ENCODE data around the gene MPPED1.

The MPPED1 gene

GRCh38 chr22:43411040-43411868, 560 bp upstream of the MPPED1 start:
- no peak overlapping the region for H3K4me2 ChIP-seq (ENCODE audit: low read depth, low read length, poor library complexity, severe bottlenecking)
- no peaks in the 10 kb centered on the region for H3K9me3 ChIP-seq (ENCODE audit: insufficient read depth, low read depth, low read length)
- H2AFZ ChIP-seq (ENCODE audit: low read length), result no peak overlapping the region
- no peaks in the 10 kb centered on the region for H3K4me1 ChIP-seq (ENCODE audit: insufficient read depth, low read length, poor library complexity, severe bottlenecking)
- H3K79me2 ChIP-seq (ENCODE audit: insufficient read depth, low read length), result no peaks in the 10 kb centered on the region
- H3F3A ChIP-seq (ENCODE audit: low read depth), result no peaks in the 10 kb centered on the region
- TF ChIP-seq EZH2phosphoT487 (IDR thresholded peaks at IDR 0.05; ENCODE audit: borderline replicate concordance), result no peak
- no peak for TF ChIP-seq CTCF (conservative IDR thresholded peaks at IDR 0.05; ENCODE audit: low read length)
- H3K36me3 ChIP-seq (ENCODE audit: insufficient read depth, low read length), result no peaks in the 10 kb centered on the region
- no peaks in the 10 kb centered on the region for H3K9me2 ChIP-seq (replicated peaks; ENCODE audit: low read depth, low read length)
- no peak overlapping the region for H3K9ac ChIP-seq (ENCODE audit: low read depth, low read length, poor library complexity, severe bottlenecking)
- H3K4me3 ChIP-seq (ENCODE audit: low read length, poor library complexity, severe bottlenecking), result no peak overlapping the region
- H3K27me3 ChIP-seq (ENCODE audit: insufficient read depth, low read length, poor library complexity, severe bottlenecking), result no peaks in the 10 kb centered on the region
- no peaks in the 10 kb centered on the region for H4K20me1 ChIP-seq (ENCODE audit: insufficient read depth, low read length, poor library complexity, severe bottlenecking)

GRCh38 chr22:43412808-43413795, 1.3 kb downstream of the MPPED1 start:
- Histone ChIP-seq H4K20me1 (ENCODE audit: insufficient read depth, low read length, poor library complexity, severe bottlenecking) (no peaks in the 10 kb centered on the region), H3F3A (ENCODE audit: low read depth) (no peaks in the 10 kb centered on the region), H3K4me3 (ENCODE audit: low read length, poor library complexity, severe bottlenecking) (no peak overlapping the region), H3K9ac (ENCODE audit: low read depth, low read length, poor library complexity, severe bottlenecking) (no peak overlapping the region), H3K9me3 (ENCODE audit: insufficient read depth, low read depth, low read length) (no peaks in the 10 kb centered on the region), H3K36me3 (ENCODE audit: insufficient read depth, low read length) (no peaks in the 10 kb centered on the region), H3K4me2 (ENCODE audit: low read depth, low read length, poor library complexity, severe bottlenecking) (no peak overlapping the region), H3K9me2 (replicated peaks; ENCODE audit: low read depth, low read length) (no peaks in the 10 kb centered on the region), H3K4me1 (ENCODE audit: insufficient read depth, low read length, poor library complexity, severe bottlenecking) (no peaks in the 10 kb centered on the region), H2AFZ (ENCODE audit: low read length) (no peak overlapping the region), H3K27me3 (ENCODE audit: insufficient read depth, low read length, poor library complexity, severe bottlenecking) (no peaks in the 10 kb centered on the region), H3K79me2 (ENCODE audit: insufficient read depth, low read length) (no peaks in the 10 kb centered on the region)
- TF ChIP-seq EZH2phosphoT487 (IDR thresholded peaks at IDR 0.05; ENCODE audit: borderline replicate concordance), result no peak
- TF ChIP-seq CTCF (conservative IDR thresholded peaks at IDR 0.05; ENCODE audit: low read length), result no peak

- H3K36me3 ChIP-seq (ENCODE audit: insufficient read depth, low read length), result no peaks in the 10 kb centered on the region
- H3K4me2 ChIP-seq (ENCODE audit: low read depth, low read length, poor library complexity, severe bottlenecking), result no peak overlapping the region
- no peak overlapping the region for H3K4me3 ChIP-seq (ENCODE audit: low read length, poor library complexity, severe bottlenecking)
- H3K4me1 ChIP-seq (ENCODE audit: insufficient read depth, low read length, poor library complexity, severe bottlenecking), result no peaks in the 10 kb centered on the region
- H3K79me2 ChIP-seq (ENCODE audit: insufficient read depth, low read length), result no peaks in the 10 kb centered on the region
- no peak for TF ChIP-seq CTCF (conservative IDR thresholded peaks at IDR 0.05; ENCODE audit: low read length)
- TF ChIP-seq EZH2phosphoT487 (IDR thresholded peaks at IDR 0.05; ENCODE audit: borderline replicate concordance), result no peak
- no peaks in the 10 kb centered on the region for H4K20me1 ChIP-seq (ENCODE audit: insufficient read depth, low read length, poor library complexity, severe bottlenecking)
- no peak overlapping the region for H2AFZ ChIP-seq (ENCODE audit: low read length)
- no peaks in the 10 kb centered on the region for H3K9me2 ChIP-seq (replicated peaks; ENCODE audit: low read depth, low read length)
- H3K9me3 ChIP-seq (ENCODE audit: insufficient read depth, low read depth, low read length), result no peaks in the 10 kb centered on the region
- H3K27me3 ChIP-seq (ENCODE audit: insufficient read depth, low read length, poor library complexity, severe bottlenecking), result no peaks in the 10 kb centered on the region
- no peaks in the 10 kb centered on the region for H3F3A ChIP-seq (ENCODE audit: low read depth)
- no peak overlapping the region for H3K9ac ChIP-seq (ENCODE audit: low read depth, low read length, poor library complexity, severe bottlenecking)
Observed at GRCh38 chr22:43413826-43414225, 2.0 kb downstream of the MPPED1 start.

Data from Loucy (cell line).